ENCODE measurements around the gene CACNA1G. TPM values are rescaled to one million over a fixed set of nuclear protein-coding genes. Genes with fewer than 3 reads are reported as not detected.

CACNA1G gene
- total and polyA plus RNA-seq, 9 of the 15 experiments (the other 6 are each of a cell fraction or from before 2014, with no cell fraction given) = 0.01 TPM; not detected in 8

GRCh38 chr17:50640686-50641351 is 80.3 kb downstream of the CACNA1G start (continued):
- TF ChIP-seq CTCFL (IDR thresholded peaks at IDR 0.05; ENCODE audit: borderline replicate concordance, insufficient read depth, low read depth, low read length, poor library complexity, severe bottlenecking) (no peak), PKNOX1 (IDR thresholded peaks at IDR 0.05) (no peak), PHF20 (IDR thresholded peaks at IDR 0.05; ENCODE audit: partially characterized antibody) (no peak), HDAC8 (tag; IDR thresholded peaks at IDR 0.05) (no peak), ZNF318 (IDR thresholded peaks at IDR 0.05; ENCODE audit: borderline replicate concordance in 1 of 2, low read depth in 1 of 2) (0 out of 4 replicates have a peak, but pooled peaks of 1 of the 2 experiments have one; percentile 39), ARID4B (CRISPR knock-in tag; IDR thresholded peaks at IDR 0.05) (no peak), GATAD2A (IDR thresholded peaks at IDR 0.05) (no peak), E2F4 (CRISPR knock-in tag; IDR thresholded peaks at IDR 0.05; ENCODE audit: low read depth) (no peak)
